Measurements from ENCODE around the gene PRDM11. TPM values are rescaled to one million over a fixed set of nuclear protein-coding genes. Genes with fewer than 3 reads are reported as not detected.
"Not testable (repeated sequence)": the region's sequence is repeated elsewhere in the genome, so short reads cannot be mapped to it uniquely, and the experiment has no call there.

Gene PRDM11
- total and polyA plus RNA-seq, 8 donors: 13.6 to 29.6 (median 21.4) TPM

DNA sequence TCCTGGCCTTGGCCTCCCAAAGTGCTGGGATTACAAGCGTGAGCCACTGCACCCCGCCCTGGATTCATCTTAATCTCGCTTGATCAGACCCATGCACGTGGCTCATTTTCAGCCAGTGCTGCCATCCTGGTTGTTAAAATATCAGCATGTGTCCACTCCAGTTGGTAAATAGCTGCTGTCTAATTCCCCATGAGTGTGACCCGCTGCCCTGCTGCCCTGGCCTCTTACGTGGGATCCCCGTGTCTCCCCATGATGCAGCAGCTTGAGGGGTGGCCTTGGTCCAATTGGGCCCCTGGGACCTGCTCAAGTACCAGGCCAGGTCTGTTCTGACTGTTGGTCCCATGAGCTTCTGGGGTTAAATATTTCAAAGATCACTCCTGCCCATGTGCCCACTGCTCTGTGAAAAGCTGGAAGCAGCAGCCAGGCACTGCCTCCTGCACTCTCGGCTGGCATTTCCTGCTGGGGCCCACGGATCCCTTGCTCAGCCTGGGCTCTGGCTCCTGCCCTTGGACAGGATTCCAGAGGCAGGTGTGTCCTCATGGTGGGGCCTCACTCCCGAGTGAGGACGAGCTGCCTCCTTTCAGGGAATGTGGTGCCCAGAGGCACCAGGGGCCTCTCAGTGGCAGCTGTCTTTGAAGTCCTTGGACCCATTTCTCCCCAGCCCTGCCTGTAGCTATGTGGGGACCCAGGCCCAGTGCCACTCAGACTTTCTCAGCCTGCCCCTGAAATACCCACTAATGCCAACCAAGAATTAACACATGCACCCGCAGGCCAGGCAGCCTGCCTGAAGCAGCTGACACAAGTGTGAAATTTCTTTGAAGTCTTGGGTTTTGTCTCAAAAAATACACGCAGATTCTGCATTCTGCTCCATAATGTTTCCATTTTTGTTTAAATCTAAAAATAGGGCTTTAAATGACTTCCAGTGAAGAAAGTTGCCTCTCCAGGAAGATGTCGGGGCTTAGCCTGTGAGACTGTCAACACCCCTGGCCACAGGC, 38.1 kb upstream of the PRDM11 start:
- TF ChIP-seq, protein P1, sequence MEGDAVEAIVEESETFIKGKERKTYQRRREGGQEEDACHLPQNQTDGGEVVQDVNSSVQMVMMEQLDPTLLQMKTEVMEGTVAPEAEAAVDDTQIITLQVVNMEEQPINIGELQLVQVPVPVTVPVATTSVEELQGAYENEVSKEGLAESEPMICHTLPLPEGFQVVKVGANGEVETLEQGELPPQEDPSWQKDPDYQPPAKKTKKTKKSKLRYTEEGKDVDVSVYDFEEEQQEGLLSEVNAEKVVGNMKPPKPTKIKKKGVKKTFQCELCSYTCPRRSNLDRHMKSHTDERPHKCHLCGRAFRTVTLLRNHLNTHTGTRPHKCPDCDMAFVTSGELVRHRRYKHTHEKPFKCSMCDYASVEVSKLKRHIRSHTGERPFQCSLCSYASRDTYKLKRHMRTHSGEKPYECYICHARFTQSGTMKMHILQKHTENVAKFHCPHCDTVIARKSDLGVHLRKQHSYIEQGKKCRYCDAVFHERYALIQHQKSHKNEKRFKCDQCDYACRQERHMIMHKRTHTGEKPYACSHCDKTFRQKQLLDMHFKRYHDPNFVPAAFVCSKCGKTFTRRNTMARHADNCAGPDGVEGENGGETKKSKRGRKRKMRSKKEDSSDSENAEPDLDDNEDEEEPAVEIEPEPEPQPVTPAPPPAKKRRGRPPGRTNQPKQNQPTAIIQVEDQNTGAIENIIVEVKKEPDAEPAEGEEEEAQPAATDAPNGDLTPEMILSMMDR (IDR thresholded peaks at IDR 0.05): no peak
- intact Hi-C loops (cut with DNase I): loop anchor here (5.0 to 10.0 kb wide), 2 partner anchors 174 to 184 kb away; no protein-coding TSS in a partner anchor
- Histone ChIP-seq H3K27ac (no peak overlapping the region), H3K4me1 (peaks cover 0 to under 1% of the 10 kb centered on the region in 2 donors), H3K36me3 (no peaks in the 10 kb centered on the region), H3K9me3 (no peaks in the 10 kb centered on the region), H3K27me3 (peaks cover 0 to 11% of the 10 kb centered on the region in 2 donors), H3K4me3 (no peak overlapping the region)
- no peak for ATAC-seq
- DNase-seq: no peak

GRCh38 chr11:45109400-45109799, 37.0 kb upstream of the PRDM11 start:
- H3K27ac ChIP-seq: no peak overlapping the region

DNA sequence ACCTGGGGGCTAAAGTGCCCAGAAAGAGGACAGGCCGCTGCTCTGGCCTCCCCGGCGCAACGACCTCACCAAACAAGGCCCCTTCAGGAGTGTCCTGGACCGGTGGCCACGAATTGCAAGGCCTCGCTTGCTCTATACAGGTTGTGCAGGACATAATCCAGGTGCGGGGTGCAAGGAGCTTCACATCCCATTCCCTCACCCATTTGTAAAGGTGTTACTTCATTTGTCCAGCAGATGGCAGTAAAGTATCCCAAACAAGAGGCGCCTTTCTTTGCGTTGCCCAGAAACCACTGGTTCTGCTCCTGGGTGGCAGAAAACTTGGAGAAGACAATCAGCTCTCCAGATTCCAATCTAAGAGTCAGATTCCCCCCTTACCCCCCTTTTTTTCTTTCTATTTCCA, 35.9 kb upstream of the PRDM11 start:
- H3K27me3 ChIP-seq: peaks cover 0 to 16% of the 10 kb centered on the region in 2 donors
- intact Hi-C loops (cut with DNase I): loop anchor here (10.0 kb wide), 2 partner anchors 214 to 224 kb away; no protein-coding TSS in a partner anchor
- no peak overlapping the region for H3K4me3 ChIP-seq
- peak in 2 of 4 donors; percentile 56 to 79 for DNase-seq
- TF ChIP-seq, protein P1 (IDR thresholded peaks at IDR 0.05): peak; percentile 75 to 80
- no peak overlapping the region for H3K27ac ChIP-seq
- no peaks in the 10 kb centered on the region for H3K4me1 ChIP-seq
- ATAC-seq: peak; percentile 93
- H3K36me3 ChIP-seq: no peaks in the 10 kb centered on the region
- H3K9me3 ChIP-seq: no peaks in the 10 kb centered on the region

More at GRCh38 chr11:45109400-45109799, 37.0 kb upstream of the PRDM11 start:
- intact Hi-C loops (cut with DNase I): loop anchor here (5.0 to 10.0 kb wide), 2 partner anchors 175 to 183 kb away; no protein-coding TSS in a partner anchor
- Histone ChIP-seq H3K36me3 (no peaks in the 10 kb centered on the region), H3K4me1 (no peaks in the 10 kb centered on the region), H3K9me3 (no peaks in the 10 kb centered on the region), H3K4me3 (no peak overlapping the region), H3K27me3 (peaks cover 0 to 11% of the 10 kb centered on the region in 2 donors)
- DNase-seq (no peak), ATAC-seq (no peak)
- TF ChIP-seq, protein P1 (IDR thresholded peaks at IDR 0.05): no peak

DNA sequence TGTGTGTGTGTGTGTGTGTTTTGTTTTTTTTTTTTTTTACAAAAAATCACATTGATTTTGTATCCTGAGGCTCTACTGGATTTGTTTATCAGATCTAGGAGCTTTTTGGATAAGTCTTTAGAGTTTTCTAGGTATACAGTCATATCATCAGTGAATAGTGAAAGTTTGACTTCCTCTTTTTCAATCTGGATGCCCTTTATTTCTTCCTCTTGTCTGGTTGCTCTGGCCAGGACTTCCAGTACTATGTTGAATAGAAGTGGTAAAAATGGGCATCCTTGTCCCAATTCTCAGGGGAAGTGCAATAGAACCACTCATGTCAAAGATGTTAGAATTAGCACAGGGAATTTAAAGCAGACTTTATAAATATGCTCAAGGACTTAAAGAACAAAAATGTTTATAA, 32.6 kb upstream of the PRDM11 start:
- intact Hi-C loops (cut with DNase I): loop anchor here (10.0 kb wide), 2 partner anchors 211 to 221 kb away; no protein-coding TSS in a partner anchor
- no peaks in the 10 kb centered on the region for H3K9me3 ChIP-seq
- DNase-seq (no peak), ATAC-seq (no peak)
- no peak overlapping the region for H3K27ac ChIP-seq
- no peak overlapping the region for H3K4me3 ChIP-seq
- H3K4me1 ChIP-seq: no peaks in the 10 kb centered on the region
- TF ChIP-seq, protein P1 (IDR thresholded peaks at IDR 0.05): no peak
- no peaks in the 10 kb centered on the region for H3K36me3 ChIP-seq
- peaks cover 0 to 28% of the 10 kb centered on the region in 2 donors for H3K27me3 ChIP-seq

DNA sequence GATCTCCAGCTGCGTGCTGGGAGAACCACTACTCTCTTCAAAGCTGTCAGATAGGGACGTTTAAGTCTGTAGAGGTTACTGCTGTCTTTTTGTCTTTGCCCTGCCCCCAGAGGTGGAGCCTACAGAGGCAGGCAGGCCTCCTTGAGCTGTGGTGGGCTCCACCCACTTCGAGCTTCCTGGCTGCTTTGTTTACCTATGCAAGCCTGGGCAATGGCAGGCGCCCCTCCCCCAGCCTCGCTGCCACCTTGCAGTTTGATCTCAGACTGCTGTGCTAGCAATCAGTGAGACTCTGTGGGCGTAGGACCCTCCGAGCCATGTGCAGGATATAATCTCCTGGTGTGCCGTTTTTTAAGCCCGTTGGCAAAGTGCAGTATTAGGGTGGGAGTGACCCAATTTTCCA, 18.6 kb upstream of the PRDM11 start:
- H3K27me3 ChIP-seq: peaks cover 0 to 13% of the 10 kb centered on the region in 2 donors
- intact Hi-C loops (cut with DNase I); ATAC-seq; H3K9me3 ChIP-seq; H3K36me3 ChIP-seq; DNase-seq; H3K4me3 ChIP-seq; H3K4me1 ChIP-seq; H3K27ac ChIP-seq: not testable (repeated sequence)

Measured in left lung (tissue), 10 donors.